ENCODE results near the gene PON1.

The PON1 gene

DNA sequence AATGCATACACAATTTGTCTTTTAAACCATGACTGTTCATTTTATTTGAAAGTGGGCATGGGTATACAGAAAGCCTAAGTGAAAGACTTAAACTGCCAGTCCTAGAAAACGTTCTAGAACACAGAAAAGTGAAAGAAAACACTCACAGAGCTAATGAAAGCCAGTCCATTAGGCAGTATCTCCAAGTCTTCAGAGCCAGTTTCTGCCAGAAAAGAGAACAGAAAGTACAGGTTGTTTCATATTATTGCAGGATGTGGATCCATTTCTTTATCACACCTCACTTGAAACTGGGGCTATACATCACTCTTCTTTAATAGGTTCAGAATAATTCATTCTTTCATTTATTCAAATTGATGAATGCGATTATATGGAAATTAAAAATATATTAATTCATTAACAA, 7.7 kb downstream of the PON1 start:
- FAIRE-seq = no peak

DNA sequence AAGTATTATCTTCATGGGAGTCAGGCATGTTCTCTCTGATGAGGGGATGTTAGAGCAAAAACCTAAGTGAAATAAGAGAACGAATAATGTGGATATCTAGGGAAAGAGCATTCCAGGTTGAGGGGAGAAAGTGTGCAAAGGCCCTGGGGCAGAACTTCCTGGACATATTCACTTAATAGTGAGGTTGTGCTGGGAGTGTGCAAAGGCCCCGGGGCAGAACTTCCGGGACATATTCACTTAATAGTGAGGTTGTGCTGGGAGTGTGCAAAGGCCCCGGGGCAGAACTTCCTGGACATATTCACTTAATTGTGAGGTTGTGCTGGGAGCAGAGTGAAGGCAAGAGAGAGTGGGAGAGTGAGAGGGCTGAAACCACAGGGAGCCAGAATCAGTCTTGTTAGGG, 11.8 kb downstream of the PON1 start:
- FAIRE-seq = no peak

DNA sequence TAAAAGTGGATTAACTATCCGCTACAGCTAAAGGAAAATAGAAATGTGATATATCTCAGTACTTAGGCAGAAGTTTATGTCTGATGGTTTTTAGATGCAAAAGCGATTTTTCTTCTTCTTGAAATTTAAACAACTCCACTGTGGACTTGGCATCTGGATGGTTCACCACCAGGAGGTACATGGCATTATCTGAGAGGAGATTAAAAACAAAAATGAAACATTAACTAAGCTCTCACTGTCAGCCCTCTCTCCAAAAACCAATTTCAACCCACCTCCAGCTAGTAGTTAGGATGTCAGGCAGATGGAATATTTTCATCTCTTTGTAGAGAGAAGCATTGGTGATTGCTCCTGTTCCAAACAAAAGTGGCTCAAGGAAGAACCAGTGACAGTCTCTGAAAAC, 12.9 kb downstream of the PON1 start:
- no peak for FAIRE-seq

DNA sequence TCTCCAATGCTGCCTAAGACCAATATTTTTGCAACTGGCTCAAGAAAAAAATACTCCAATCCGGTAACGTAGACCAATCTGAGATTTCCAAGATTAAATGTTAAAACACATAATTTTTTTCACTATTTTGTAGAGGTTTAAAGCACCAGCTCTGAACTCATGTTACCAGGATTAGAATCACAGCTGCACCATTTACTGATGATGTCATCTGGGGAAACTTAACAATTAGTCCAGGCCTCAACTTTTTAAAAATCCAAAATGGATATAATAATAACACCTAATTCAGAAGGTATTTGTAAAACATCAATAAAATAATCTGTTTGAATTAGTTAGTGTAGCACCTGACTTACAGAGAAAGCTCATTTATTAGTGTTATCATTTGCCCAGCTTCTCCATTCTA, 14.4 kb downstream of the PON1 start:
- no peak for FAIRE-seq

DNA sequence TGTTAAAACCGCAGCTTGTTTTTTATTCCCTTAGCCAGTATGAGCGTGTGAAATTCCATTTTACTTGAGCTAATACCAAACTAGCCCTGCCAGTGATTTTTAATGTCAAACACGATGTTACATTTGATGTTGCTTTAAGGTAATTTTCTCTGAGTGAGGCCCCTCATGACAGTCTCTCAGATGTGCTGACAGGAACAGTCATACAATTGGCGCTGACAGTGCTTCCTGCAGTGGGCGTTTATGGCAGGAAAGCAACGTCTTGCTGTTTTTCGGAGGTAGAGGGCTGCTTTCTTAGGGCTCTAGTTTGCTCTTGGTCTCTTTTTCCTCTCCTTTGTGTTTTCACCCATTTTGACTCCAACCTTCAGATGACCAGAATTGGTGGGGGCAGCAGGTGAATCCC, 19.3 kb downstream of the PON1 start:
- FAIRE-seq = no peak

DNA sequence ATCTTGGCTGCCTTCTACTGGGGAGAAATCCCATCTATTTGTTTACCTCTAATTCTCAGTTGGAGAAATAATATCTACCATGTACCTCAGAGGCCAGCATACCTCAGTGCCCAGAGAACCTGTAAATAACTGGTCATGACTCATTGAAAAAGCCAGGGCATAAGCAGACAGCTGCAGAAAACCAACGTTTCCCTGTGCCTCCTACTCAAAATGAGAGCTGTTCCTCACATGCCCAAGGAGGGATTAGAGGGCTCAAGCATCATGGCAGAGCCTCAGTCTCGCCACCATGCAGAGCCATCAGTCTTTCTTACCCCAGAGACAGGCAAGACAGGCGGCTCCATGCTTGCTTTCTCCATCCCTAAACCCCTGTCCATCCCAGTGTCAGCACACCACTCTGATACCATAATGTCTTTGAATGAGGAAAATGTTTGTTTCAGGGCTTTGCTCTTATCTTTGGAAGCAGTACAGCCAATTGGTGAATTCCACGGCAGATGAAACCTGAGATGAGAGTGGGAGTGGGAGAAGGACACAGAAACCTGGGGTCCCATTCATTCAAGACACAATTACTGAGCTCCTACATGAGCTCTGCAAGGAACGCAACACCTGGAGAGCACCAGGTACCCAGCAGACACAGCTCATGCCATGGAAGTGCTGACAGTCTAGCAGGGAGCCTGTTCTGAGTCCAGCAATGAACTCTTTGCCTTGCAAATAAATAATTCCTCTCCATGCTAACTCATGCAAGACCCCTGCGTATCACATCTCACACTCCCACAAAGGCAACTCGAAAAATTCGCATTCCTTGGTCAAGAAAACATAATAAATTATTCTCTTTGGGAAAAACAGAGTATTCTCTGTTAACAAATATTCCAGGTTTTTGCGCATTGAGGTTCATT, 21.1 kb downstream of the PON1 start:
- no peak for FAIRE-seq

DNA sequence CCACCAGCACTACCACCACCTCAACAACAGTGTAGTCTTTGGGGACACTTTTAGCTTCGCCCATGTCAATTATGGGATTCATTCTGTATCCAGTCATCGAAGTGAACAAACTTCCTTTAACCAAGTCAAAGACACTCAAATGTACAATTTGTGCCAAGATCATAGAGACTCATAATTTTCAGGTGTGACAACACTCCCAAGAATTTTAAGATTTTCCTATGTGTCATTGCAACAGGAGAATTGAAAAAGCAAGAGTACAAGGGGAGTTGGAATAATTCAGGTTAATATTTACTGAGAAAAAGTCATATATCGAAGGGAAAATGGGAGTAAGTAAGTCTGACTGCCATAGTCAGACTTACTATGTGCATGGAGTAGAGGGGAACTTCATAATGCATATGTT, 26.2 kb downstream of the PON1 start:
- no peak for FAIRE-seq

DNA sequence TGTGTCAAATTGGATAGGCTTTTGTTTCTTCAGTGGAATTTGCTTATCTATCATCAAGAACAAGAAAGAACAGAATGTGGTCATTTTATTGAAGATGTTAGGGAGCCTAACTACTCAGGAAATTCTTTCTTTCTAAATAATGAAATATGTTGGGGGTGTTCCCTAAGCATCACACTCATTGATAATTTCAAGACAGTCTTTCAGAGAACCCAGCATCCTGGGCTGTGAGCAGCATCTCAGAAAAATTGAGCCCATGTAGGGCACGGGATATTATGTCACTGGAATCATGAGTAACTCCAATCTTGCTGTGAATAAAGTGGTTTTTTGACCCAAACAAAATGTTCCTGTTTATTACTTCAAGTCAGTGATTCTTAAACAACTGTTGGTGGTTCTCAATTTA, 27.3 kb downstream of the PON1 start:
- FAIRE-seq = no peak

DNA sequence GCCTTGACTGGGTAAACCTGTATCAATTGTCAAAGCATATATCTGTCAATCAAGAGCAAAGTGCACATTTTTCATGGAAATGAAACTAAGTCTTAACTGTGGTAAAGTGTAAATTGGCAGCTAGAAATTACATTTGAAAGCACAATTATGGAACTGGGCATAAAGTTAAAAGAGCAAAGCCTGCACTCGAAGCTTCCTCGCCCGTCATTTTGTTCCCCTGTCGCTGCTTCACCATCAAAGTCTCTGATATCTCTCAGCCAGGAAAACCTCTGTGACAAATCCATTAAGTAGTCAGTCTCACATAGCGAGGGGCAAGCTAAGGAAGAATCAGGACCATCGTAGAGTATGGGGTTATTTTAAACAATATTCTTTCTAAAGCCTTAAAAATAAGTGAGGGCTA, 27.9 kb downstream of the PON1 start:
- no peak for FAIRE-seq

DNA sequence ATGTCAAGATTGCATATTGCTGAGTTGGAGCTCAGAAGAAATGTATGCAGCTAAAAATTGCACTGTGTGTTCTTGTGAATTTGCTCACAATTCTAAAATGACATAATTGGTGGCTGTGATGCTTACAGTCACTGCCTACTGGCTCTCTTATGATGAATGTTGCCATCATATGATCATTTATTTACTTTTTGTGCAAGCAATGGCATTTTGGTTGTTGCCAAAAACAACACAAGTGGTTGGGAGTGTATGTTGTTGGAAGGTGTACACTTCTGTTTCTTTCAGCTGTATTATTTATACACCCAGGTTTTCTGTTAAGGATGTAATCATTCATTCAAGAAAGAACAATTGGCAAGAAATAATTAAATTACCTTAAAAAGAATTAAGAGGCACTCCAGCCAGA, 28.9 kb downstream of the PON1 start:
- FAIRE-seq = no peak

DNA sequence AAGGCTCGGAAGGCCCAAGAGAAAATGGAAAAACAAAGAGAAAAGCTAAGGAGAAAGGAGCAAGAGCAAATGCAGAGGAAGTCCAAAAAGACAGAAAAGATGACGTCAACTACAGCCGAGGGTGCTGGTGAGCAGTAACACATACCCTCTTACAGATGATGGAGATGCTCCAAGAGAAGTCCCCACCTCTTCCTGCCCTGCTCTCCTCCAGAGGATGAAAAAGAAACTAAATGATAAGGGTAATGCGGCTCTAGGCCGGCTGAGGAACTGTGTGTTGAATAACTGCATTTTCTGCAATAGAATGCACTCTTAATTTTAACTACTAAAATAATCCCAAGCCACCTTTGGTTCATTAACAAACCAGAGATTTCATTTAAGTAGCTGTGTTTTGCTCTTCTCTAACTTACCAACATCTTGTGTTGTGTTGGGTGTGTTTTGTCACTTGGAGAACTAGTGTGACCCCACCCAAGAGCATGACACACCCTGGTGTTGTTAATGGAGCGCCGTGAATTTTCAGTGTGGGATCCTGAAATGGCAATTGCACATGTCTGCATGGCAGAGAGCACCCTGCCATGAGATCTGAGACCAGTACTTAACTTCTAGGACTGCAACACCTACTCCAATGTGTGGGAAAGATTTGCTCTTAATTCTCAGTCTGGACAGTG, 34.0 kb downstream of the PON1 start:
- FAIRE-seq = no peak

DNA sequence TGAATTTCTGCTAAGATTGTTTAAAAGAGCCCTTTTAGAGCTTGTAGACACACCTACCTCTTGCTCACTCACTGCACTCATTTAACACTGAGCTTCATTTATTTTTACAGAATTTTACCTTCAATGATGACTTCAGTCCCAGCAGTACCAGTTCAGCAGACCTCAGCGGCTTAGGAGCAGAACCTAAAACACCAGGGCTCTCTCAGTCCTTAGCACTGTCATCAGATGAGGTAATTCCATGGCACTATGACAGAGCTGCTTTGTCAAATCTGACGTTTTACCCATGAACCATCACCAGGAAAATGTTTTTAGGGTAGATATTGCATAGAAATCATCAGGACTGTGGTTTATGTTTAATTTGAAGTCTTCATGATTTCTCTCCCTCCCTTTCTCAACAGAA, 38.2 kb downstream of the PON1 start:
- no peak for FAIRE-seq

DNA sequence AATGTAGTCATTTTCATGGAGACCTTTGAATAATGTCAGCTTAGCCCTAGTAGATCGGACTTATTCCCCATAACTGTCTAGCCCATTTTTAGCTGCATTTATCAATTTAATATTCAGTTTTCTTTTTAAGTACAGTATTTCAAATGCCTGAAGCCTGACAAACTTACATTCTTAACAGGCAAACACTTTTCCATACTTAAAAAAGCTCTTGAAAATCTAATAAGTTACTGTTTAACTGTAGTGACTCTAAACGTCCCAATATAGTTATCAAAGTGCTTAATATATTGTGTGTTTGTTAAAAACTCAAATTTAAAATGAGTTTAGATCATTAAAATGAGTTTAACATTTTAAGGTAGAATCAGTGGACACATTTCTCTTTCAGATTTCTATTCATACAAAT, 44.9 kb downstream of the PON1 start:
- FAIRE-seq = no peak

DNA sequence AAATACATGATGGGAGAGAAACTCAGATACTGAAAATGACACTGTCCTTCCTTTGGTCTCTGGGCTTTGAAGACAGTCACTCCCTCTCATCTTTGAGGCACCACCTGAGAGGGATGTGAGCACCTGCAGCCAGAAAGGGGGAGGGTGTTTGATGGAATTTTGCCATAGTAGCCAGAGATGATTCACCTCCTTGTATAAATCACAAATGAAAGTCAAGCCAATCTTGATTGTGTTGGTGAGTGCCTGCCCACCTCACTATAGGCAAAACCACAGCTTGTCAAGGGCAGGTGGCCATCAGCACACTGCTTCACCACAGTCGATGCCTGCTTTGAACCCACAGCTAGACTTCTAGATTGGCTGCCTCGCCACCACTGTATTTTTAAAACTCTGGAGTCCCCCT, 48.2 kb downstream of the PON1 start:
- FAIRE-seq = no peak

DNA sequence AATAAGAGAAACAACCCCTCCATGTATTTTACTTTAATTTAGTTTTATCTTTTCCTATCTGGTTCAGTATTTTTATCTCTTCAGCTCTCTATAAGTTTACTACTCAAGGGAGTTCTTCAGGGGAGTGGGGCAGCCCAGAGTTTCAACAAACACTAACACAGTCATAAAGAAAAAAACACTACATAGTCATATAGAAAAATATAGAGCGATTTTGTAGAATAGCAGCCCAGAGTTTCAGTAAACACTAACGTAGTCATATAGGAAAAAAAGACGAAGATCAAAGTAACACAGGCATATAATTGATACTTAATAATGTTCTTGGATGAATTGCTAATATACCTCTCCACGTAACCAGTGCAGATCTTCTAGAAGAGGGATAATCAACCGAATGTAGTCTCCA, 54.7 kb downstream of the PON1 start:
- FAIRE-seq = no peak

DNA sequence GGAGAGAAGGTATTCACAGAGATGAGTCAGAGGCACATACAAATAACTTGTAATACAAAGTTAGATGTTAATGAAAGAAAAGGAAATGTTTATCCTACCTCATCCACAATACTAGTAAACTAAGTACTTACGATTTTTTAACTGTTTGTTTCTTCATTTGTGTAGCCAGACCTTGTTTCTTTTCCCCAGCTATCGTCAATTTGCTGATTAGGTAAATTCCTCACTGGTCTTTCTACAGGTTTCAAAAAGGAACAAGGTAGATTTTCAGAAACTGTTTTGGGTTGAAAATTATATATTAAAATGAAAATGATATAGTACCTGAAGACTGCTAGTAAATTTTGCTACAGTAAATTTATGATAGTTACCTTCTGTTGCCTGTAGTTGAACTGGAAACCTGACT, 56.6 kb downstream of the PON1 start:
- no peak for FAIRE-seq

DNA sequence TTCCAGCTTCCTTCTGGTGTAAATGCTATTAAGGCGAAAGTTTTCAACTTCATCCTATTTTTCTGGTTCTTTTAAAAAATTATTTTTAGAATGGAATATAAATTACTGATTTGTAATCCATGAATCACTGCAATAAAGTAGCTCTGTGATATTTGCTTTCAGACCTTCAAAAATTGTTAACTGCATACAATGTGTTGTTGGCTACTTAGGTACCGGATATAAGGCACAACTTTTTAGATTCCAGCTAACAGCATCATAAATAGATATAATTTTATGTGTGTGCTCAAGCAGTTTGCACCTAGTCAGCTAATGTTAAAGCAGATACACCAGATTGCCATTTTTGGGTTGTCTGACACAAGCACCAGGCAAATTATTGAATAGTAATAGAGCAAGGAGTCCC, 58.7 kb downstream of the PON1 start:
- FAIRE-seq = no peak

DNA sequence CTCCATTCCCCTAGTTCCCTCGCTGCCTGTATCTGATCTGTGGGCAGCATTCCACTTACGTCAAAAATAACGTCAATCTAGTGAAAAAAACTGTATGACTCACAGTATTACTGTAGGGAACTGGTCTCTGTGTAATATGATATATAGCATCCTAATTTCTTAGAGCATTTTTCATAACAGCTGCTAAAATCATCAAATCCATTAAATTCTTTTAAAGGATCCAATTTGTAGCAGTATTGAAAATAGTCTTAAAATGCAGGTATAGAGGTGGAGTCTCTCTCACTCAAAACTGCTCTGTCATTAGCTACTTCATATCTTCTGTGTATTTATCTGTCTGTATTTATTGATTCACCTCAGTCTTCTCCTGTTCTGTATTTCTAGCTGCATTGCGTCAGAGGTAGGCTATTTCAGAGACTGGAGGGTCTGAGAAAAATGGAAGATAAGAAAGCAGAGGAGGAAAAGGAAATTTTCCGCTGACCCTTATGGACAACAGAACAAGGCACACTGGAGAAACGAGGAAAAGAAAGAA, 59.9 kb downstream of the PON1 start:
- no peak for FAIRE-seq

DNA sequence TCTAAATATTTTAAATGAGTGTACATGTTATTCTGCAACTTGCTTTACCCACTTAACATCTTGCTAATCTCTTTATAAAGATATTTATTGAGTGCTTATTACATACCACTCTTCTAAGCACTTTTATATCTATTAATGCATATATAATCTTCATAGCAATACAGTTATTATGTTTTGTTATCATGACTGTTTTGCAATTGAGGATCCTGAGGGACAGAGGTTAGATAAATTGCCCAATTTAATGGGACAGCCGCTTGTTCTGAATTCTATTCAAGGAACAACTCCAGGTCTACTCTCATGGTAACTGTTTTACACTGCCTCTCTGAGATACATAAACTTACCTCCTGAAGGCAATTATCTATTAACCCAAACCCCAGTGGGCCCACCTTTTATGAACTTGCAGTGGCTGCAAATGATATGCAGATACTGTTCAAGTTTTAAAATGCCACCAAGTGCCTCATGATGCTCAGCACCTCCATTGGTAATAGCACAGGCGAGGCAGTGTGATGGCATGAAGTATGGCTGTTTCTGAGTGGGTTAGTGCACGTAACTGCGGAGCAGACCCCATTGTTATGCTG, 60.5 kb downstream of the PON1 start:
- FAIRE-seq = no peak

DNA sequence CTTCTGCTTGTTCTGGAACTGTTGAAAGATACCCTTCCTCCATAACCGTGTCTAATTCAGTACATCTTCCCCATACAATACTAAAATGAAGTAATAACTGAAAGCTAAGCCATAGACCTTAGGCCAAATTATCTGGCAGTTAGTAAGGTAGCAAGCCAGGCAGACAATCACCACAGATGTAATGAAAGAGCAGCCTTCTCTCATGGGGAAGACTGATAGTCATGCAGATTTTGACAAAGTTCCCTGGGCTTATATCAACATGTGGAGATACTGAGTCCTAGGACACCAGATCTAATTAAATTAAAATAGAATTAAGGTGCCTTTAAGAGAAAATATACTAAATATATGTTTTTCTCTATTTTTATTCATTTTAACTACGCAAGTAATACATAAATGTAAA, 61.5 kb downstream of the PON1 start:
- FAIRE-seq = no peak

DNA sequence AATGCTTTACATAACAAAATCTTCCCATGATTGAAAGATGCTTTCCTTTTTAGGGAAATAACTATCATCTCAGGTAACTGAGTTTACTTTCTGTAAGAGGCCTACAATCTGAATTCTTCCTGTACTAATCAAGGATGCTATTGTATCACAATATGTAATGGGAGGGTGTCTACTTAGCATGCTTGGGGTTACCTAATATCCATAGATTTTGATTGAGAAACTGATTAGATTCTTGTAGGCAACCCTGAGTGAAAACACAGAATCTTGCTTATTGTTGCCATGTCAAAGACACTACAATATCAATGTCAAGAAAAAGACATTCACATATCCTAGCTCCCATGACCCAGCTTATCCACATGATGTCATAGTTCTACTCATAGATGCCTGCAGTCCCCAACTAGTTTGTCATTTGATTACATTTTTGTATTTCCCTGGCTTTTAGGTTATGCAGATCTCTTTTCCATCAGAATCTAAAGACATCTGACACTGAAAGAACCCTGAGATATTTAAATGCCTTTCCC, 62.4 kb downstream of the PON1 start:
- no peak for FAIRE-seq

DNA sequence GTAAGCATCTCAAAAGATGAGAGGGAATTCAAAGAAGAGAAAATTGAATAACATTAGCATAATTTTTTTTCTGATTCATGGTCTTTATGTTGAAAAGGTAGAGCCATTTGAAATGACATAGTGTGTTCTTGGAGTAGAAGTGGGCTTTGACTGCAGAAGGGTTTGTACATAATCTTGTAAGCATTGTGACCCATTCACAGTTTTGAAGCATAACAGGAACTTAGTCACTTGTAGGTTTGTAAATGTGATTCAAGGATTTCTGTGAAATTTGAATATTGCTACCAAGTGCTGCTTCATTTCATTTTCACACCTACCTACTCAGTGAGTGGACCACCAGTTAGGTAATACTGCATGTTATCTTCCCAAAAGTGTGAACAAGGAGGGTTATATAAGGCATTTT, 68.6 kb downstream of the PON1 start:
- FAIRE-seq = no peak

DNA sequence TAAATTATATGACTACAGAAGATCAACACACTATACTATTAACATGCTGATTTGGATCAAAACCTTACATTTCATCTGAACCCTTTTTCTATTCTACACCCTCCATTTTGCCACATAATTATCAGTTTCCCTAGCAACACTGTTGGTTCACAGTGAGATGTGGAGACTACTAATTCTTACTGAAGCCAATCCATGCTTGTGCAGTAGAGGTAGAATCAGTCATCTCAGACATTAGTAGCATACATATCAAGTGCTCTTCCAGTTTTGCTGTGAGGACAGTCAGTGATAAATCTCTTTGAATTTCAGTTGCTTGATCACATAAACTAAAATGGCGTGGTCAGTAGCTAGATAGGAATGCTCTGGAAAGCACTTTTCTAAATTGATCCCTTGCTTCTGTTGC, 70.3 kb downstream of the PON1 start:
- no peak for FAIRE-seq

DNA sequence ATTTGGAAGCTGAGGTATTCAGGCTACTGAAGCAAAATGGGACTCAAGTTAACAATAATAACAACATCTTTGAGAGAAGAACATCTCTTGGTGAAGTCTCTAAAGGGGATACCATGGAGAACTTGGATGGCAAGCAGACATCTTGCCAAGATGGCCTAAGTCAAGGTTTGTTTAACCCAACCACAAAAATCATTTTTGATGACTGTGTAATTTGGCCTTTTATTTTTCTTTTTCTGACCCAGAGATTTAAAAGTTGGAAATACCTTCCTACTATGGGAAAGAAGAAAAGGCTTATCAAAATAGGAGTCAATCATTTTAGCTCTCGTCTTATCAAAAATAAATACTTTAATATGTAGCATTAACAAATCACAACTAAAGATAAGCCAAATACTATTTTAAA, 72.4 kb downstream of the PON1 start:
- FAIRE-seq = no peak
